Cardiac fibroblast (primary cell): ENCODE data around the gene FBLIM1.

Experiments used
- DNase-seq, 2 donors: peaks; one replicate each; pipeline versions ENCODE4 v3.0.0 to v3.0.0-alpha.2; 2010; ENCODE audit warnings: low read depth in 2 of 2
- H3K4me3 ChIP-seq, 2 donors: replicated peaks in 1 of 2; 1 replicate in 1 of 2; 2 replicates in 1 of 2; pipeline ENCODE4 v1.5.1; 2011; ENCODE audit warnings: low read depth in 2 of 2, low read length in 2 of 2, mild to moderate bottlenecking in 2 of 2, moderate library complexity in 1 of 2
- CTCF ChIP-seq: IDR thresholded peaks from one replicate; pipeline ENCODE4 v1.5.1; 2011; ENCODE audit warnings: low read depth, mild to moderate bottlenecking, low read length, inconsistent platforms

Gene FBLIM1

DNA sequence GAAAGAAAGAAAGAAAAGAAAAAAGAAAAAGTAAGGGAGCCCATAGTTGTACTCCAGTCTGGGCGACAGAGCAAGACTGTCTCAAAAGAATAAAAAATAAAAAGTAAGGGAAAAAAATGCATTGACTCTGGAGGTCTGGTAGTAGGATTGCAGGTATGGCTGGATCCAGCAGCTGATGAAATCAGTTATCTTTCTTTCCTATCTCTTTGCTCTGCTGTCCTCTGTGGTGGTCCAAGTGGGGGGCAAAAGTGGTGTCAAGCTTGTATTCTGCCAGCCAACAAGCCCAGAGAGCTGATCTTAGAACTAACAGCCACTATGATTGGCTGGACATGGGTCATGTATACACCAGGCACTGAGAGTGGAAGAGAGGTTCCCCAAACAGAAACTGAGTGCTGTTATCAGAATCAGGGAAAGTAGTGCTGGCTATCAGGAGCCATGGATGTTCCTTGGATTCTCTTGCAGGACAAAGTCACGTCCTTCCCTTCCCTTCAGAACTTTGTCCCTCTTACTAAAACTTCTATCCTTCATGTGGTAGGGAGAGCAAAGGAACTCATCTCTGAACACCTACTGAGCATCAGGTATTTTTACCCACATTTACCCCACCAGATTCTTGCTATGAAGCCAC is 3.5 kb upstream of the FBLIM1 start:
- TF ChIP-seq CTCF: no peak
- no peak for DNase-seq
- no peak overlapping the region for H3K4me3 ChIP-seq

DNA sequence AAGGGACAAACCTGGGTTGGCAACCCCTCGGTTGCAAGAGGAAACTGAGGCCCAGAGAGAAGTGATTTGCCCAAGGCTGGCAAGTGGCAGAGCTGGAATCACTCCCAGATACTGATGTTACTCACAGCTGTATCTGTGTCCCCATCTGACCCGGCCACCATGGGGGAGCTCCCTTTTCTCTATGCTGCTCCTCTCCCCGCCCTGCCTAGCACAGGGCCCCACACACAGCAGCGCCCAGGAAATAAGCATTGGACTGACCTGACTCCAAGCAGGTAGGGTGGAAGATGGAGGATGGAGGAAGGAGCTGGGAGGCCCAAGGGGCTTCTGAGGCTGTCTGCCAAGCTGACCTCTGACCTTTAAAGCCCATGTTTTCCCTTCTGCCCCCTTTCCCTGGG is 3.0 kb upstream of the FBLIM1 start:
- no peak overlapping the region for H3K4me3 ChIP-seq
- TF ChIP-seq CTCF: no peak
- no peak for DNase-seq

DNA sequence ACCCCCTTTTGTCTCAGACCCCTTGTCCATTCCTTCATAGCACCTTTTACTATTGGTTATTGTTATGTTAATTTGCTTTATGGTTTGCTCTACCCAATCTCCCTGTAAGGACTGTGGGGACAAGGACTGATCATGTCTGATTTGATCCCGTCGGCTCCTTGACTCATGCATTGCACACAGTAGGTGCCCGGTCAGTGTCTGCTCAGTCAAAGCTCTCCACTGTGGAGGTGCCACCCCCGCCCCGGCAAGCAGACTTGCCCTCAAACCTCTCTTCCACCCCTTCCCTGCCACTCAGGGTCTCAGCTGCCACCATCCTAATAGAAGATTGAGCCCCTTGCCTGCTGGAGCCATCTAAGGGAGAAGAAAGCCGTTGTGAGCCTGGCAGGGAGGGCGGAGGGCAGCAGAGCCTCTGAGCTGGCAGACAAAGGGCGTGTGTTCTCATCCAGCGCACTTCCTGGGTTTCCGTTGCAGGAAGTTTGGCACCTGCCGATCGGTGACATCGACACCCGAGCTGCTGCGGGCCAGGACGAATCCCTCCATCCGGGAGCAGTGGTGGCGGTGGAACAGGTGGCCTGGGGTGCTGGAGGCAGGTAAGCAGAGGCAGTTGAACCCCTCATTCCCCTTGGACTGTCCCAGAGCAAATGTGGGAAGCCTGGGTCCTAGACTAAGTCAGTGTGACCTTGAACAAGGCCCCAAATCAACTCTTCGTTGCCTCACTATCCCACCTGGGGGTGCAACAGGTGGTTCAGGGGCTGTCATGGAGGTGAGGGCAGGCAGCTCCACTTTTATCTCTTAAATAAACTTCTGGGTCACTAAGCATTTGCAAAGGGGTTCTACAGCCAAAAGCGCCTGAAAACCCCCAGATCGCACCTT is 2.2 kb upstream of the FBLIM1 start:
- H3K4me3 ChIP-seq: no peak overlapping the region
- DNase-seq: no peak

GRCh38 chr1:15757016-15757543 is 1.5 kb upstream of the FBLIM1 start:
- H3K4me3 ChIP-seq: no peak overlapping the region
- no peak for DNase-seq
- no peak for TF ChIP-seq CTCF

More for the DNA sequence above, 2.2 kb upstream of the FBLIM1 start:
- TF ChIP-seq CTCF: no peak

DNA sequence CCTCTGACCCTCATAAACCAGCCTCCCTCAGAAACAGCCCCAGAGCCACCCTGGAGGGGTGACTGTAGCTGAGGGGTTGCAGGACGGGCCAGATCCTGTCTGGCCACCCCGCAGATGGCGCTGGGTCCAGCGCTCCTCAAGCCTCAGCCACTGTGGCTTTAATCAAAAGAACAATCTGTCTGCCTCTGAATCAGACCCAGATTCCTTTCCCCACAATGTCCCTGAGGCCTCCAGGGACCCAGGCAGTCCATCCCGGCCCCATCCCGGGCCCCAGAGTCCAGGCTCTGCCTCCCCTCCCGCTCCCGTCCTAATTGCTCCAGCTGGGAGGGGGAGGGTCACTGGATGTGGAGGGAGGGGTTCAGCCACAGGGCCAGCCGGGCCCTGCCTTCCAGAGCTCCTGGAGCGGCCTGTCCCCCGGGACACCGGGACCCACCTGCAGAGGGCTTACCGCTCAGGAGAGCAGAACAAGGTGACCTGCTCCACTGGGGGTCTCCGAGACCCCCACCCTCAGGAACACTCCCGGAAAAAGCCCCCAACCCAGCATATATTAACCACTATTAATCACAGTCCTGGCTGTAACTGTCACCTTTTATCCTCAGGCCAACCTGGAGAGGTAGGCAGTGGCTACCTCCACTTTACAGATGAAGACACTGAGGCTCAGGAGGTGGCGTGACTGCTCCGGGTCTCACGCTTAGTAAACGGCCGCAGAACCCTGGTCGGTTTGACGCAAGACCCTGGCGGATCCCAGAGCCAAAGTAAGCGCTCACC is 836 bp upstream of the FBLIM1 start:
- H3K4me3 ChIP-seq: peak overlapping the region; percentile 75 to 88
- peak; percentile 33 to 41 for DNase-seq
- TF ChIP-seq CTCF: no peak

DNA sequence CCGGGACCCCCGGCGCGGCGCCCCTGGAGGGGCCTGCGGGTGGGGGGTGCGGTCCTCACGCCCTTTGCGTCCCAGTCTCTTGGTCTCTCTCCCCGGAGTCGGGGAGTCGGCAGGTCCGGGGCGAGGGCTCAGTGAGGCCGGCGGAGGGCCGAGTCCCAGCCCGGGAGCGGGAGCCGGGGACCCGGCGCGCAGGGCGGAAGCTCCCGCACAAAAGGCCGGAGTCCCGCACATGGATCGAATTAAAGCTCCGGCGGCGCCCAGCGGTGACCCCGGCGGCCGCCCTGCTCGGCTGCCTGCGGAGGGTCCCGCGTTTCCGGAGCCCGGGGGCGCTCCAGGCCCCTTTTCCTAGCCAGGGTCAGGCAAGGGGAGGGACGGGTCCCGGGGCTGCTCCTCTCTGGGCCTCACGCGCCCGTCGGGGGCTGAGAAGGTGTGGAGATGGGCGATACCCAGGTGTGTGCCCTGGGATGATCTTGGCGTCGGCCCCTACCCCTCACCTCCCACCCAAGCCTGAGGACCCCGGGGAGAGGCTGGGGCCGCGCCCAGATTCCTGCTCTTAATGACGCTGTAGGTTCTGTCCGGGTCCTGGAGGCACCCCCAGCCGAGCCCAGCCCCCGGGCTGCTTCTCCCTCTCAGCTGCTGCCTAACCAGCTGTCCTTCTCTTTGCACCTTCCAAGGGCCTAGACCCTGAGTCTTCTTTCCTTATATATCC is 512 bp downstream of the FBLIM1 start:
- no peak for TF ChIP-seq CTCF
- H3K4me3 ChIP-seq: peak overlapping the region; percentile 75 to 88

More for the DNA sequence above, 512 bp downstream of the FBLIM1 start:
- peak in 1 of 2 donors; percentile 42 for DNase-seq
